ENCODE measurements around the gene MFAP5. TPM values are rescaled to one million over a fixed set of nuclear protein-coding genes. Genes with fewer than 3 reads are reported as not detected.

The MFAP5 gene
- total and polyA plus RNA-seq, 2 of the 4 experiments (the other 2 are of a cell fraction): 0.90 to 1.9 TPM

DNA sequence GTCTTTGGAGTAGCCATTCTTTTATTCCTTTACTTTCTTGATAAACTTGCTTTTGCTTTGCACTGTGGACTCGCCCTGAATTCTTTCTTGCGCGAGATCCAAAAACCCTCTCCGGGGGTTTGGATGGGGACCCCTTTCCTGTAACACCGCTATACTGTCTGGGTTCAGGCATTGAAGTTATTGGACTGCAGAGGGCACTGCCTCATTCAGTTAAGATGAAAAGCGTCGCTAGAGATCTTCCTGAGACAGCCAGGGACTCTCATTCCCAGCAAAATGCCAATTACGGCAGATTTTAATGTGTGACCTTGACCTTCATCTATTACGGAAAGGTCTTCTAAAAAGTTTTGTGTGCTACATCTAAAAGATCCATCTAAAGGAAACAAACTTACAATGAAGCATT lies 17.9 kb upstream of the MFAP5 start:
- Histone ChIP-seq H3K4me2 (ENCODE audit: low read depth, low read length) (no peak overlapping the region), H3K9me1 (ENCODE audit: insufficient read depth, low read length) (no peaks in the 10 kb centered on the region), H4K91ac (ENCODE audit: insufficient read depth, low read depth, low read length) (no peak overlapping the region), H3K18ac (ENCODE audit: low read depth, low read length) (no peak overlapping the region), H3K79me1 (ENCODE audit: low read depth in 1 of 2, low read length in 2 of 2) (no peaks in the 10 kb centered on the region), H3K27me3 (ENCODE audit: control insufficient read depth, insufficient read depth, low read length) (no peaks in the 10 kb centered on the region; the same call in 1 of the 2 replicates), H4K8ac (ENCODE audit: low read depth in 2 of 2, low read length in 2 of 2) (no peak overlapping the region), H2AFZ (replicated peaks; ENCODE audit: low read length, poor library complexity) (no peak overlapping the region), H2AK5ac (ENCODE audit: low read depth, low read length) (no peak overlapping the region), H2BK15ac (ENCODE audit: low read depth, low read length) (no peak overlapping the region), H3K4me3 (ENCODE audit: insufficient read depth, low read depth, low read length) (no peak overlapping the region), H2BK5ac (ENCODE audit: low read depth, low read length, poor library complexity, severe bottlenecking) (no peak overlapping the region), H2AK9ac (replicated peaks; ENCODE audit: low read depth, low read length, poor library complexity) (no peak overlapping the region), H3K27ac (ENCODE audit: insufficient read depth, low read length) (no peak overlapping the region), H2BK120ac (ENCODE audit: low read depth, low read length) (no peak overlapping the region), H3K4me1 (ENCODE audit: control insufficient read depth, insufficient read depth, low read length) (no peaks in the 10 kb centered on the region), H3K14ac (replicated peaks; ENCODE audit: low read depth, low read length) (no peak overlapping the region), H3K4ac (ENCODE audit: low read depth, low read length) (no peak overlapping the region), H3K56ac (ENCODE audit: extremely low read depth, insufficient read depth, low read length) (no peak overlapping the region), H4K5ac (ENCODE audit: low read depth, low read length) (no peak overlapping the region), H3K9me3 (ENCODE audit: control insufficient read depth, insufficient read depth, low read length) (no peaks in the 10 kb centered on the region), H2BK20ac (ENCODE audit: low read depth, low read length) (no peak overlapping the region), H3K23ac (ENCODE audit: low read depth, low read length) (no peak overlapping the region), H3K9ac (ENCODE audit: low read depth, low read length) (no peak overlapping the region), H3K36me3 (ENCODE audit: control insufficient read depth, insufficient read depth, low read length) (no peaks in the 10 kb centered on the region), H4K20me1 (ENCODE audit: insufficient read depth, low read length) (no peaks in the 10 kb centered on the region)
- dilution Hi-C loops (cut with HindIII; ENCODE audit: low sequenced_read_pairs, unreplicated experiment) (no loop called here), in situ Hi-C loops (cut with MboI; ENCODE audit: low sequenced_read_pairs) (loop anchor here (5.0 kb wide), 1 partner anchor 212 kb away; no protein-coding TSS in a partner anchor), intact Hi-C loops (cut with micrococcal nuclease) (no loop called here)
- TF ChIP-seq RCOR1 (IDR thresholded peaks at IDR 0.05; ENCODE audit: insufficient replicate concordance, low read length) (no peak), FOS (IDR thresholded peaks at IDR 0.05; ENCODE audit: low read depth, low read length) (no peak), MAFK (IDR thresholded peaks at IDR 0.05; ENCODE audit: low read depth, low read length) (no peak), ELK1 (IDR thresholded peaks at IDR 0.05; ENCODE audit: borderline replicate concordance, low read depth, low read length) (no peak), SMC3 (IDR thresholded peaks at IDR 0.05; ENCODE audit: low read depth, low read length) (no peak), RAD21 (IDR thresholded peaks at IDR 0.05; ENCODE audit: low read length) (no peak), CHD1 (IDR thresholded peaks at IDR 0.05; ENCODE audit: low read depth, low read length) (no peak), CEBPB (IDR thresholded peaks at IDR 0.05; ENCODE audit: low read depth, low read length) (no peak), BHLHE40 (IDR thresholded peaks at IDR 0.05; ENCODE audit: low read depth, low read length) (no peak), RFX5 (IDR thresholded peaks at IDR 0.05; ENCODE audit: low read depth, low read length) (no peak), MAZ (IDR thresholded peaks at IDR 0.05; ENCODE audit: borderline replicate concordance, low read depth, low read length) (no peak), NFE2L2 (IDR thresholded peaks at IDR 0.05; ENCODE audit: low read depth, low read length) (no peak), POLR2A (IDR thresholded peaks at IDR 0.05; ENCODE audit: low read depth, low read length) (no peak), MXI1 (IDR thresholded peaks at IDR 0.05; ENCODE audit: borderline replicate concordance, low read depth, low read length) (no peak), USF2 (IDR thresholded peaks at IDR 0.05; ENCODE audit: low read depth, low read length) (no peak)
- TF ChIP-seq, protein P1, sequence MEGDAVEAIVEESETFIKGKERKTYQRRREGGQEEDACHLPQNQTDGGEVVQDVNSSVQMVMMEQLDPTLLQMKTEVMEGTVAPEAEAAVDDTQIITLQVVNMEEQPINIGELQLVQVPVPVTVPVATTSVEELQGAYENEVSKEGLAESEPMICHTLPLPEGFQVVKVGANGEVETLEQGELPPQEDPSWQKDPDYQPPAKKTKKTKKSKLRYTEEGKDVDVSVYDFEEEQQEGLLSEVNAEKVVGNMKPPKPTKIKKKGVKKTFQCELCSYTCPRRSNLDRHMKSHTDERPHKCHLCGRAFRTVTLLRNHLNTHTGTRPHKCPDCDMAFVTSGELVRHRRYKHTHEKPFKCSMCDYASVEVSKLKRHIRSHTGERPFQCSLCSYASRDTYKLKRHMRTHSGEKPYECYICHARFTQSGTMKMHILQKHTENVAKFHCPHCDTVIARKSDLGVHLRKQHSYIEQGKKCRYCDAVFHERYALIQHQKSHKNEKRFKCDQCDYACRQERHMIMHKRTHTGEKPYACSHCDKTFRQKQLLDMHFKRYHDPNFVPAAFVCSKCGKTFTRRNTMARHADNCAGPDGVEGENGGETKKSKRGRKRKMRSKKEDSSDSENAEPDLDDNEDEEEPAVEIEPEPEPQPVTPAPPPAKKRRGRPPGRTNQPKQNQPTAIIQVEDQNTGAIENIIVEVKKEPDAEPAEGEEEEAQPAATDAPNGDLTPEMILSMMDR (conservative IDR thresholded peaks at IDR 0.05; ENCODE audit: low read depth, low read length): no peak
- DNase-seq (no peak), ATAC-seq (ENCODE audit: low read depth) (no peak)
- BruUV-seq (replicated peaks): no TSS peak
- ChIA-PET CTCF (interaction anchor here (1.1 to 2.3 kb wide), 3 partner anchors 143 to 370 kb away, joined by 5 to 13 read pairs (median 5); no protein-coding TSS in a partner anchor), POLR2A (ENCODE audit: unreplicated experiment) (no interaction called here)
- 83% methylated on average over 4 of the region's 9 CpGs; no CpG with 5 or more reads in 1 of the 2 experiments for WGBS, 2 experiments (ENCODE audit: extremely low coverage in 2 of 2, insufficient read length in 1 of 2)
